GM12873 (cell line): ENCODE measurements around the gene CNTNAP2.

Source experiments
- TF ChIP-seq, protein P1 (sequence below): IDR thresholded peaks from 2 replicates; pipeline ENCODE4 v1.5.1; 2012; ENCODE audit warnings: low read depth, mild to moderate bottlenecking, moderate library complexity, low read length, control low read depth; ENCODE audit not compliant: insufficient read depth; ENCODE audit errors: missing control alignments

The CNTNAP2 gene

DNA sequence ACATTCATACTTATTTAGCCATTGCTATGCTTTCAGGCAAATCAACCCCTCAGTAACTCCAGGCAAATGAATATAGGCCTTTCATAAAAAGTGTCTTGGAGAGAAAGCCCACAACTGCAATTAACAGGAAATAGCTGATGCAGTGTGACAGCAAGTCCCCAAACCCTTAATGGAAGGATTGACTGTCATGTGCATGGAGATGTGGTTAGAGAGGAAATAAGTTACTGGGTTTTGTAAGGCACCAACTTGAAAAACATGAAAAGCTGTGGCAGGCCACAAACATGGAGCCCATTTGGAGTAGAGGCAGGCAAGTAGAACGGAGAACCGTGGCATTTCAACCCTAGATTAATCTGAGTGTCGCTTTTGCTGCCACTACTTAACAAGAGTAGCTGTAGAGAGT lies 1924.6 kb downstream of the CNTNAP2 start:
- TF ChIP-seq, protein P1, sequence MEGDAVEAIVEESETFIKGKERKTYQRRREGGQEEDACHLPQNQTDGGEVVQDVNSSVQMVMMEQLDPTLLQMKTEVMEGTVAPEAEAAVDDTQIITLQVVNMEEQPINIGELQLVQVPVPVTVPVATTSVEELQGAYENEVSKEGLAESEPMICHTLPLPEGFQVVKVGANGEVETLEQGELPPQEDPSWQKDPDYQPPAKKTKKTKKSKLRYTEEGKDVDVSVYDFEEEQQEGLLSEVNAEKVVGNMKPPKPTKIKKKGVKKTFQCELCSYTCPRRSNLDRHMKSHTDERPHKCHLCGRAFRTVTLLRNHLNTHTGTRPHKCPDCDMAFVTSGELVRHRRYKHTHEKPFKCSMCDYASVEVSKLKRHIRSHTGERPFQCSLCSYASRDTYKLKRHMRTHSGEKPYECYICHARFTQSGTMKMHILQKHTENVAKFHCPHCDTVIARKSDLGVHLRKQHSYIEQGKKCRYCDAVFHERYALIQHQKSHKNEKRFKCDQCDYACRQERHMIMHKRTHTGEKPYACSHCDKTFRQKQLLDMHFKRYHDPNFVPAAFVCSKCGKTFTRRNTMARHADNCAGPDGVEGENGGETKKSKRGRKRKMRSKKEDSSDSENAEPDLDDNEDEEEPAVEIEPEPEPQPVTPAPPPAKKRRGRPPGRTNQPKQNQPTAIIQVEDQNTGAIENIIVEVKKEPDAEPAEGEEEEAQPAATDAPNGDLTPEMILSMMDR, result no peak

DNA sequence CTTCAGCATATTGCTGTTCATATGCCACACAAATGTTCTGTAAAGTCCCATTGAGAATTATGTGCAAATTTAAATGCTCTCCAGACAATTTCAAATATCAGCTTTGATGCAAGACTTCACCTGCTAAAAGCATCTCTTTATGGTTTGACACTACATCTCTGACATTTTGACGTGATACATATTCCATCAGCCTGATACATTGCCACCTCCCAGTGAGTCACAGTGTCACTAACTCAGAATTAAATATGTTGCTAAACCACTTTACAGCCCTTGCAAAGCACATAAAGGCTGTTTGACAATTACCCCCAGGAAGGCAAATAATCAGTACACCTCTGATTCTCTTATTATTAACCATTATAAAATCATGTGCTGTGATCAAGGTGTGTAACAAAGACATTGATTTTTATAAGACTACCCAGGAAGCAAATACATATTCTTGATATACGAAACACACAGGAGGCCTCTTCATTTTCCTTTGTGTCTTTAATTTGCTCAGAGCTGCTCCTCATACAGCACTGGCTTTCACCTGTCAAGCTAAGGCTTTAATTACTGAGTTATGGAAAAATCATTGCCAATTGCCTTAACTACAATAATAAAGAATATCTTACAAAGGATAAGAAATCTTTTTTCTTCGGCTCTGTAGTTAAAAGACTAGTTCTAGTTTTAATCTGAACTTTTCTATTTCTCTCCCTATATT lies 1926.5 kb downstream of the CNTNAP2 start:
- TF ChIP-seq, protein P1, result no peak

DNA sequence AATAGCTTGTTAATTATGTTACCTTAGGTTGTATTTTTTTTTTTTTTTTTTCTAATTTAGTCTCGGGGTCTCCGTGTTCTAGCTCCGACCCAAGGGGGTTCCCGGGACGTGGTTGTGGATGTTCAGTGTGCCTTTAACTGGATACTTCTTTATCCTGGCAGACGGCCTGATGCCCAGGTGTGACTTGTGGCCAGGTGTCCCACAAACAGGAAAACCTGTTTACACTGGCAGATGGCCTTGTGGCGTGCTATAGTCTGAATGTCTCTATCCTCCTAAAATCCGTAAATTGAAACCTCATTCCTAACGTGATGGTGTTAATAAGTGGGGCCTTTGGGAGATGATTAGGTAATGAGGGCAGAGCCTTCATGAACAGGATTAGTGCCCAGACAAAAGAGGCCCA lies 1927.6 kb downstream of the CNTNAP2 start:
- TF ChIP-seq, protein P1, result no peak

DNA sequence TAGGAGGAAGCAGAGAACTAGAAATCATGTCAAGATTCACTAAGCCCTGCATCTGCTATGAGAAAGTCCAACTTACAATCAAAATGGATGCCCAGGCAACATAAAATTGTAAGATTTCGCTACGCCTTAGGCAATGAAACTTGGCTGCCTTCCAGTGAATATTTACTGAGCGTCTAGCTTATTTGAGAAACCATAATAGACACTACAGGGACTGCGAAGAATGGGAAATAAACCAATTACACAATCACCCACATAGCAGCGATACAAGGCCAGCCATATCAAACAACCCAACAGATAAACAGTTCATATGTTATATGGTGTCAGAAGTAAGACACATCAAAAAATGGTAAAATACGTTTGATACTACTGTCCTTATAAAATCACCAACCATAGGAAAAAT lies 1928.9 kb downstream of the CNTNAP2 start:
- TF ChIP-seq, protein P1, result no peak

DNA sequence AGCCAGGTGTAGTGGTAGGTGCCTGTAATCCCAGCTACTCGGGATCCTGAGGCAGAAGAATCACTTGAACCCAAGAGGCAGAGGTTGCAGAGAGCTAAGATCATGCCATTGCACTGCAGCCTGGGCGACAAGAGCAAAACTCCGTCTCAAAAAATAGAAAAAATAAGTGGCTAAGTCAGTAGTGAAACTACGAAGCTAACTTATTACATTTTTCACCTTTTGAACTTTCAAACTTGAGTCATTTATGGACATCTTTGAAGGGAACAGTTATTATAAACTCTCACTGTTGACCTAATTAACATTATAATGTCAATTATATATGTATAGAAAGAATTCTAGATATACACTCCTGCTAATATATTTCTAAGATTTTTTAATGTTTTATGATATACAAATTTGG lies 1932.5 kb downstream of the CNTNAP2 start:
- TF ChIP-seq, protein P1, result no peak

GRCh38 chr7:148050492-148051158 lies 1934.0 kb downstream of the CNTNAP2 start:
- TF ChIP-seq, protein P1, result no peak

- TF ChIP-seq, protein P1, result no peak
Measured at GRCh38 chr7:148056406-148056805, 1939.8 kb downstream of the CNTNAP2 start.
